GM18498 (cell line): ENCODE data around the gene WWOX.

Source experiments
- ATAC-seq: cut with Tn5 transposase; IDR thresholded peaks from one replicate; pipeline ENCODE4 v1.9.1; 2021; ENCODE audit warnings: mild to moderate bottlenecking, moderate library complexity; ENCODE audit not compliant: unreplicated experiment

Gene WWOX

GRCh38 chr16:79092846-79093245, 993.4 kb downstream of the WWOX start:
- ATAC-seq: no peak

GRCh38 chr16:79093554-79093967, 994.1 kb downstream of the WWOX start:
- peak; percentile 66 for ATAC-seq

- no peak for ATAC-seq
Measured at GRCh38 chr16:79096246-79096645, 996.8 kb downstream of the WWOX start.

GRCh38 chr16:79097166-79097565, 997.7 kb downstream of the WWOX start:
- no peak for ATAC-seq

DNA sequence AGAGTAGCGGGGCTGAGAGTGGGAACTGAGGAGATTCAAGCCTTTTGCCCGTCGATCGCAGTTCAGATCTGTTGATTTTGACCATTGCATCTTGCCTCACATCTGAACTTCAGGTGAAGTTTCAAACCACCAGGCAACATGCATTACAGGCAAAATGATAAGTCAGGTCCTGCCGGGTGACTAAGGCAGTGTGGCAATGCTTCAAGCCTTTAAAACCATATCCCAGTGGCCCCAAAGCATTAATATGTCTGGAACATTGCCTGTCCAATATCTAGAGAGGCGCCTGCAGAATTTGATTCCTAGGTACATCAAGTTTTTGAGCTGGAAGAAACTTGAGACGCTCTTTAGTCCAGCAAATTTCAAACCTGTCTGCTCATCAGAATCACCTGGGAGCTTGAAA, 998.3 kb downstream of the WWOX start:
- no peak for ATAC-seq

- ATAC-seq: no peak
Measured at GRCh38 chr16:79098907-79099306, 999.5 kb downstream of the WWOX start.

GRCh38 chr16:79099716-79100115, 1000.3 kb downstream of the WWOX start:
- ATAC-seq: no peak

- ATAC-seq: no peak
Measured at GRCh38 chr16:79100447-79100846, 1001.0 kb downstream of the WWOX start.

DNA sequence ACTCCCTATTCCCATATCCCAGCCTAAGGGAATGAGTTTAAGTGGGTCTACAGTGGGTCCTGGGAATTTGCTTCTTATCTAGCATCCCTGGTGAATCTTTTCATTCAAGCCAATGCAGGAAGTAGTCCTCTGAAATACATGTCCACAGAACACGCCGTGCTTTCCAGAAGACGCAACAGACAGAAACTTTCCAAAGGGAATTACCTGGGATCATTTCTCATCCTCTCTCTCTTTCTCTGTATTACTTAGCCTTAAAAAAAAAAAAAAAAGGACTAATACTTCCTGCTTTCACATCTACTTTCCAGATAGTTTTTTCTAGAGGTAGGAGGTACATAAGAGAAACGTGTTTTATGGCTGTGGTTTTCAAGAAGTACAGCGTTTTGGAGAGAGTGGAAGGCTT, 1002.0 kb downstream of the WWOX start:
- no peak for ATAC-seq

DNA sequence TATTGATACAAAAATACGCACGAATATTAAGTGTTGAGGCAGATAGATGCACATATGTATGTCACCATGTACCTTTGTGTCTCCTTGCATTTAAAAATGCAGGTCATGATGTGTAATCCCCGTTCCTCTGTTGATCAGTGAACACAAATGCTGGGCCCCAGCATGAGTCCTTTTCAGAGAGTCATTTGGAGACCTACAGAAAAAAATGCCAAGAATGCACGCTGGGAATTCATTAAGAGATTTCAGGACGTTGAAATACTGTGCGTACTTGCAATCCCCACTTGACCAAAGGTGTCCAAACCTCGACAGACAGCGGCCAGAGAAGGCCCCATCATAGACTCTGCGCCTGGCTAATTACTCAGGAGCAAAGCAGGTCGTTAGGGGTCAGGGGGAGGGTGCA, 1005.1 kb downstream of the WWOX start:
- no peak for ATAC-seq

- ATAC-seq: no peak
Measured at GRCh38 chr16:79107301-79107700, 1007.8 kb downstream of the WWOX start.

DNA sequence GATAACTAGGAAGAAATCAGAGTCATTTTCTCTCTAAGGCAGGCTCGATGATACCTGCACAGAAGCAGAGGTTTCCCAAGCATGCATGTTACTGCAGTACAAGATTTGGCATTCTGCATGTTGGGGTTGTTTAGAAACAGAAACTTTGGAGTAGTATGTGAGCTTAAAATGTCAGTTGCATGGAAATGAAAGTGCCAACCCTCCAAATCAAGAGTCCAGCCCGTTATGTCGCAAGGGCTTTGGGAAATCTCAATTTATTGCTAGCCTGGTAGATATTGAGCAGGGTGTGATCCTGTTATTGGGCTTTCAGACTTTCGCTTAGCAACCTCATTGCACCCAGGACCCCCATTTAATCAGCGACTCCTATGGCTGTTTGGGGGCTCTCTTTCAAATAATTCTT, 1010.3 kb downstream of the WWOX start:
- no peak for ATAC-seq

DNA sequence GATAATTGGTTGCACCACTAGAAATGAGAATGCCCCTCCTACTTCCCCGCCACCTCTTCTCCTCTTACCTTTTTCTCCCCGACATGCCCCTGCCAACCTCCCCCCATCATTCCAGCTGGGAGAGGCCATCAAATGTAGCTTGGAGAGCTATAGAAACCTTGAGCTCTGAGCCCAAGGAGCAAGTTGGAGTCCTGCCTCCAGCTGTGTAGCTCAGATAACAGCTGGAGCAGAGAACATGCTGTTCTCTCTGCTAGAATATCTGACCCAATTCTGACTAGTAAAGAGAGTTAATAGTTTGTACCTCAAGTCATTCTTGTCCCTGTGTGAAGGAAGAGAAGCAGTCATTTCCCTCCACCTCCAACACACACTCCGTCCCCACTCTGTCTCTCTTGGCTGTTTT, 1010.8 kb downstream of the WWOX start:
- ATAC-seq: no peak

DNA sequence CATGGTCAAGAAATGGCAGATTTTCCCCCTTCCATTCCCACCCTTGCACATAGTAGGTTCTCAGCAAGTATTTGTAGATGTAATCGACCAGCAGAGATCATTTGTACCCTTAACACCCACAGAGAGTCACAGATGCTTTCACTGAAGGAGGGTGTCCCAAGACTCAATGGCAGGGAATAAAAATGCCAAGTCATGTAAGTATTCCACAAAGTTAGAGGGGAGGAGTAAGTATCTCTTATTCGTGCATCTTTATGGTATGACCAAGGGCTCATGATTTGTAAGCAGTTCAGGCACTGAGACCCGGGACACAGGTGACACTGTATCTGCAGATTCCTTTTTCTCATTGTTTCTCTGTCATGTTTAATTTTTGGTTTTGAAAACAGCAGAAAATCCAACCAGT, 1011.5 kb downstream of the WWOX start:
- ATAC-seq: no peak

DNA sequence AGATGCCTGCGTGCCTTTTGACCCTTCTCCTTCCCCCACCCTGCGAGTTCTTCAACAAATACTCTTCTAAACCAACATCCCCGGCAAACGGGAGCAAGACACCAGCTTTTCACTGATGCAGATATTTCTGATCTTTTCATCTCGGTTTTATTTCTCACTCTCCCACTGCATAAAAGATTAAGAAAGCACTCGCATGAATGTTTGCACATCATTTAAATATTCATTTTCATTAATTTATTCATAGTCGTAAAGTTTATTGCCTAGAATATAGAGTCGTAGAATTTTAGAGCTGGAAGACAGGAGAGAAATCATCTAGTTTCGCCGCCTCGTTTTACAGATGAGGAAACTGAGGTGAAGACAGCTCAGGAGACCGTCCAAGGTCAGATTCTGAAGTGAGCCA, 1013.0 kb downstream of the WWOX start:
- no peak for ATAC-seq

- no peak for ATAC-seq
Measured at GRCh38 chr16:79113826-79114225, 1014.4 kb downstream of the WWOX start.

GRCh38 chr16:79114759-79115158, 1015.3 kb downstream of the WWOX start:
- ATAC-seq: no peak

DNA sequence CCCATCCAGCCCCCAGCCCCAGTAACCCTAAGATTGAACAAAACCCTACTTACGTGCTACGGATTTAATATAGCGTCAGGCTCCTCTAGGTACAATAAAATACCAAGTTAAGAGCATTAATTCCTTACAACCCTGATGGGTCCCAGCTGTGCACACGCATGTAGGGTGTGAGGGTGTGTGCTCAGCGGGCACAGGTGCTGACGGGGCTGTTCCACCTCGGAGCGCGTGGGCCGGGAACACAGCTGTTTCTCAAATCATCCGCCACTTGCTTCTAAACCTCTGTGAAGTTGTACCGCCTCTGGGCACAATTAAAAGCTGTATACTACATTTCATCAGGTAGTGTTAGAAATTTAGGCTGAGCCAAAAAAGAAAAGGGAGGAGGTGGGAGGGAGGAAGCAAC, 1022.5 kb downstream of the WWOX start:
- no peak for ATAC-seq

DNA sequence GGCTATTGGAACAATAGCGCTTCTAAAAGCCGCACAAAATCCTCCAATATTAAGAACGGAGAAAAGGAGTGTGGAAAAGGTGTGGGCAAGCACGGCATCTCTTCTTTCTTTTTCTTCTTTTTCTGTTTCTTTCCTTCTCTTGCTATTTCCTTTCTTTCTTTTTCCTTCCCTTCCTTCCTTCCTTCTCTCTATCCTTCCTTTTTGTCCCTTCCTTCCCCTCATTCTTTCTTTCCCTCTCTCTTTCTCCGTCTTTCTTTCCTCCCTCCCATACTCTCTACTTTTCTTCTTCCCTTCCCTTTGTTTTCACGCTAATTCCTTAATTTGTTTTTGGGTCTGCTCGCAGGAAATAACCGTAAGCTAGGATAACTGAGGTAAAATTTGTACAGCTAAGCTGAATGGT, 1022.9 kb downstream of the WWOX start:
- no peak for ATAC-seq

- ATAC-seq: no peak
Measured at GRCh38 chr16:79124016-79124756, 1024.7 kb downstream of the WWOX start.

DNA sequence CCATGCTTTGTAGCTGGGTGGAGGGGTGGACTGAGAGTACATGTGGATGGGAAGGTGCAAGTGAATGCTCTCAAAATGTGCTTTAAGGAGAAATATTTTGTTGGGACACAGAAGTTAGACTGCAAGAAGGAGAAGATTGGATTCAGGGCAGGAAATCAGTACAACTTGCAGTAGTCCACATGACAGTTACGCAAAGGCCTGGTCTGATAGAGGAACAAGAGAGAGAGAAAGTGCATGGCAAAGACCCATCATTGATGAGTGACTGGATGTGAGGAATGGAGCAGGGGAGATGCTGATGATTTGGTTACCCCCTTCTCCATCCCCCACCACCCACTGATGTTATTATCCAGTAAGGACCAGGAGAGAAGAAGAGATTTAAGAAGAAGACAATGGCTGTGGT, 1028.3 kb downstream of the WWOX start:
- no peak for ATAC-seq

GRCh38 chr16:79128706-79129105, 1029.3 kb downstream of the WWOX start:
- no peak for ATAC-seq

DNA sequence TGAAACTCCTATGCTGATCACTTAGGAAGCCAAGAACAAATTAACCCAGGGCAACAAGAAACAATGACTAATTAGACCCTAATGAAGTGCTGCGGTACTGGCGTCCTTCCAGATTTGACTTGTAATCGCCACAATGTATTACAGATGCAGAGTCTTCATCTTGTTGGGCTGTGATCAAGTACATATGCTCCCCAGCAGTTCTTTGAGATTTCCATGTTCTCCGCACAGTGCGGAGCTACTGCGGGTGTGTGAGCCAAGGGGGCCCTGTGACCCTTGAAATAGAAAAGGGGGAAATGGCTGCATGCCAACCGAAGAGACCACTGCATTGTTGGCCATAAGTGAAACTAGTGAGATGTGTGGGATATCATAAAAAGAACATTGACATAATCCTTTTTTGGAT, 1031.2 kb downstream of the WWOX start:
- no peak for ATAC-seq
